ENCODE measurements around the gene SFXN5.
"Not testable (repeated sequence)": the region's sequence is repeated elsewhere in the genome, so short reads cannot be mapped to it uniquely, and the experiment has no call there.

SFXN5 gene

DNA sequence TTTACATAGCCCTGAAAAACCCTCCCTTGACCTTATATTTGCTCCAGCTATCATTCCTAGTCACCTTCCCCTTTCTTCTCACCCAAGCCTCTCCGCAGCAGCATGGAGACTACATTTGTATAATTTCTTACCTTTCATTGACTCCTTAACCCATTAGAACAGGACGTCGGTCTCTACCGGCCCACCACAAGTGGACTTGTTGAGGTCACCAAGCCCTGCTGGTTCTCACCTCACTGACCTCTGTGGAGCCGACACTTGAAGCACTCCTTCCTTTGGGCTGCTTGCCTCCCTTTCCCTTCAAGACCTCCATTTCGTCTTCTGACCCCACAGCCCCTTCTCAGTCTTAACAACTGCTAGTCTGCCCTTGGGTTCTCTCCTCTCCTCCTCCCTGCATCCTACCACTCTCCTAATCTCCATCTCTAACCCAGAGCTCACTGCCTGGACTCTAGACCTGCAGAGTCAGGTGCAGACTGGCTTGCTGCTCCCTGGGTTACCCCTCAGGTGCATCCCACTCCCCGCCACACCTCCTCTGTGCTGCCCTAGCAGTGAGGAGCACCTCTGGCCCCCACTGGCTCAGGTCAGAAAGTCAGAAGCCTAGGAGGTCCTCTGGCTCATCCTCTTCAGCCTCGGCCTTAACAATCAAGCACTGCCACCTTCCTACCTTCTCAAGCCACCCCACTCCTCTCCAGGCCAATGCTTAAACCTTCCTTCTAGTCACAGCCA, 5.3 kb upstream of the SFXN5 start:
- DNase-seq, result no peak

DNA sequence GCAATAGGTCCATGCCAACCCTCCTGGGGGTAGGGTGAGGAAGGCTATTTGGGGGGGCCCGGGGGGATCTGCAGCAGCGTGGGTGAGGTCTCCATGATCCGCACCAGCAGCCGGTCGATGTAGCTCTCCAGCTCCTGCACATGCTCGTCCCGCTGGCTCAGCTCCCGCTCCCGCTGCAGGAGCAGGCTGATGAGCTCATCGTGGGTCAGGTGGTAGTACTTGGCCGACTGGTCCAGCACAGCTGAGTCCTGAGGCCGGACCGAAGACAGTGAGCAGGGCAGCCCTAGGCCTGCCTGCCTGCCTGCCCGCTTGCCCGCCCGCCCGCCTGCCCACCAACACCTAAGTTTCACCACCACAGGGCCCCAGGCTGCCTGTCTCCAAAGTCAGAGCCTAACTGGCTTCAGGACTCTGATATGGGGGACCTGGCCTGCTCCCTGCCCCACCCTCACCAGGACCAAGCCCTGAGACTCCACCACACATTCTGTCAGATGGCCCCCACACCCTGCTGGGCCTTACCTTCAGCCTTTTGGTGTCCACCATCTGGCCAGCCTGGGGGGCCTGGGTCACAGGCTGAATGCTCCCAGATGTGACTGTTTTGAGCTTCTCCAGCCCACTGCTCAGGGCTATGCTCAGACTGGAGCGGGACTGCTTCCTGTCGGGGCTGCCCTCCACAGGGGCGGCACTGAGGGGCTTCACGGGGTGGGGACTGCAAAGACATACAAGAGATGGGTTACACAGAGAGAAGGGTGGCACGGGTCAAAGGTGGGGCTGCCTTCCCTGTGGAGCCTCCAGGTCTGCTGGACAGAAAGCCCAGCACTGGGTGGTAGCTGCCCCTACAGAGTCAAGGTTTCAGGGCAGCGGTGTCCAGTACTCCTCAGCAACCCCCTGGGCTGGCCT, 4.2 kb upstream of the SFXN5 start:
- DNase-seq, result no peak

DNA sequence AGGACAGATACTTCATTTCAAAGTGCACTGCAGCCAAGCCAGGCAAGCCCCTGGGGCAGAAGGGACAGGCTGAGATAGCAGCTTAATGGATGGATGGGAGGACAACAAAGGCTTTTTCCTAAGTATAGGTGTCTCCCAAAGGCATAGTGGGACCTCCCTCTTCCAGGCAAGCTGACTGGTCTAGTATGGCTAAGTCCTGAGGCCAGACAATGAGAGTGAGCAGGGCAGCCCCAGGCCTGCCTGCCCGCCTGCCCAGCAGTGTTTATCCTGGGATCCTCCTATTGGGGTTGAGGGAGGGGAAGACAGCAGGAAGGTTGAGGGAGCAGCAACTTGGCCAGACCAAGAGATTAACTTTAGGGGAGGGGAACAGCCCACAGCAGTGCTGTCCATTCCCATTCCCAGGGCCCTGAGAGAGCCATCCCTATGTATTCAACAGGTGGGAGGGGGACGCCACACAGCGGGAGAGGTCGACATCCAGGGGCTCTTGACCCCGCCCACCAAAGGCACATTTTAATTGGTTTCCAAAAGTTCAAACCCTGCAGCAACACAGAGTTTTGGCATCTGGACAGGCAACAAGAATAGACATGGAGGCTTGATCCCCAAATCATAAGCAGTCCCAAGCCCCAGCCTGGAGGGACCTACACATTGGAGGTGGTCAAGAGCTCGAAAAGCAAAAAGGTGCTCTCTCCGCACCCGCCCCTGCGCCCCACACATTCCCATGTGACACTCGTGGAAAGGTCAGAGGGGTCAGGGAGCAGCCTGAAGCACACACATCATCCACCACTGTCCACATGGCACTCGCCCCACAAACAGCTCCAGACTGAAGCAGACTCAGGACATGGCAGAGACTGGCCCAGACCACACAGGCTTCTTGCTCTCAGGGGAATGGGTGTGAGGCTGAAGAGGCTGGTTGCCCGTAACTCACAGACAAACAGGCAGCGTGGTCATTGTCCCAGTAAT, 2.9 kb upstream of the SFXN5 start:
- DNase-seq, result no peak

DNA sequence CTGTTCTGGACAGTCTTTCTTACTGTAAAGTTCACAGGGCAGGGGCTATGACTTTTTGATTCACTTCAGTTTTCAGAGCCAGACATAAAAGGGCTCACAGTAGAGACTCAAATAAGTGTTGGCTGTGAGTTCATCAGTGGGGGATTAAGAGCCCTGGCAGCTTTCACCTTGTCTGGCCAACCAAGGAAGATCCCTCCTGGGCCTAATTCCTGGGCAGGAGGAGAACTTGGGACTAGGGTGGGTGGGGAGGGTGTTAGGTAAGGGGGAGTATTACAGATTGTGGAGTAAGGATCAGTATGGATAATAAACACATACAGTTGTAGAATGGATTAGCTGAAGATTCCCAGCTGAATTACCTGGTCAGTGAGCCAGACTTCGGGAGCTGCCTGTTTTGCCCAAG, 904 bp upstream of the SFXN5 start:
- no peak for DNase-seq

DNA sequence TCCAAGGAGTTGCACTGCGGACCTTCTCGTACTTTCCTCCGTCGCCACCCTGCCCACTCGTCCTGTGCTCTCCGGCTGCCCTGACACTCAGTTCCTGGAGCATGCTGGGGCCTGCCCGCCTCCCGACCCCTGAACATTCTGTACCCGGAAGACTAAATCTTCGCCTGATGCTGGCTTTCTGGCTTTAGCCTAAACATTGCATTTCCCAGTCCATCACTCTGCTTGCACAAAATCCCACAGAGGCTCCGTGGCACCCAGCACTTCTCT, 550 bp upstream of the SFXN5 start:
- no peak for DNase-seq

DNA sequence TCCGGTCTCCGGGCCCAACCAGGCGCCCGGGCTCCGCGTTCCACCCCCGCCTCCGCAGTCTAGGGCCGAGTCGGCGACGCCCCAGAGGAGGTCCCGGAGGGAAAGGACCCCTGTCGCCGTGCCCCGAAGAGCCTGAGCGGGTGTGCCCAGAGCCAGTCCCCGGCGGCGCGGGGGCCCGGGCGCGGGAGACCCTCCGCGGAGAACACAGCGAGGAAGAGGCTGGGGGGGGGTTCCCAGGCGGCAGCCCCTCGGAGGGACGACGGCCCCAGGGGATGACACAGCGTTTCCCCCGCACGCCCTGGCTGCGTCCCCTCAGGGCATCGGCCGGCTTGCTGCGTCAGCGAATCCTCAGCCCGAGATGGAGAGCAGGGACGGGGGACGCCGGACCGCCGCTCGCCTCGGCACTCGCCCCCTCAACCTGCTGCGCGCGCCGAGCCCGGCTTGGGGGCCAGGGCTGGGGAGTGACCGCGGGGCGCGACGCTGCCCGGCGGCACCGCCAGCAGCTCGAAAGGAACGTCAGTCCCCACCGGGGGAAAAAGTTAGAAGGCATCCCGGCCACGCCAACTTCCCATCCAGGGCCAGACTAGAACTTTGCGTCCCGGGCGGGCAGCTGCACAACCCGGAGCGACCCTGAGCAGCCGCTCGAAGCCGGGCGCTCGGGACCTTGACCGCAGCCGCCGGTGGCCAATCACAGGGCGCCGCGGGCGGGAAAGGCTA, 711 bp downstream of the SFXN5 start:
- DNase-seq, result peak; percentile 28

DNA sequence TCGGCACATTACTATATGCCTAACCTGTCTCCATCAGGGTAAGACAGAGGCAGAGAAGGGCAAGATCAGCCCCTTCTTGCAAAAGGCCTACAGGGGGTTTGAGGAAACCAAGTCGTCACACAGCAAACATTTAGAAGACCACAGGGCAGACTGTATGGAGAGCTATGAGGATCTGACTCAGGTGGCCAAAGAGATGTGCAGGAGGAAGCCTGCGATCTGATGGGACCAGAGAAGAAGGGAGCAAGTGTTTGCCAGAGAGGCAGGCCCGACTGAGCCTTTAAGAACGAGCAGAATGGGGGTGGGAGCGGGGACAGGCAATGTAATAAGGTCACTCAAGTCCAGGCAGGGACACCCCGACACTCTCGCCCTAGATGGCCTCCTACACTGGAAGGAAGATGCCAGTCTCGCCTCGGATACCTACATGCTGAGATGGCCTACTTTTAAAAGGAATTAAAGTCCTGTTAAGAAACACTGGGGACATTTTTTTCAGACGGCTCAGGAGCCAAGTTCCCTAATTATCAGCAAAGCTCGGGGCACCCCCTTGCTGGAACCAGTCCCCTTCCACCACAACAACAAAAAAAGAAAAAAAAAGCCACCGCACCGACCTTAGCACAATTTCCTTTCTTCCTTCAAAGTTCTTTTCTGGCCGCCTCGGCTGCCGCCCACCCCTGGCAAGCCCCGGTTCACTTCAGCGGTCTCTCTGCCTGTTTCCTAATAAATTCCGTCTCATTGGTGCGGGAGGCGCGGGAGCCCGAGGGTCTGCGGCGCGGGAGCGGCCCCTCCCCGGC, 1.5 kb downstream of the SFXN5 start:
- no peak for DNase-seq

DNA sequence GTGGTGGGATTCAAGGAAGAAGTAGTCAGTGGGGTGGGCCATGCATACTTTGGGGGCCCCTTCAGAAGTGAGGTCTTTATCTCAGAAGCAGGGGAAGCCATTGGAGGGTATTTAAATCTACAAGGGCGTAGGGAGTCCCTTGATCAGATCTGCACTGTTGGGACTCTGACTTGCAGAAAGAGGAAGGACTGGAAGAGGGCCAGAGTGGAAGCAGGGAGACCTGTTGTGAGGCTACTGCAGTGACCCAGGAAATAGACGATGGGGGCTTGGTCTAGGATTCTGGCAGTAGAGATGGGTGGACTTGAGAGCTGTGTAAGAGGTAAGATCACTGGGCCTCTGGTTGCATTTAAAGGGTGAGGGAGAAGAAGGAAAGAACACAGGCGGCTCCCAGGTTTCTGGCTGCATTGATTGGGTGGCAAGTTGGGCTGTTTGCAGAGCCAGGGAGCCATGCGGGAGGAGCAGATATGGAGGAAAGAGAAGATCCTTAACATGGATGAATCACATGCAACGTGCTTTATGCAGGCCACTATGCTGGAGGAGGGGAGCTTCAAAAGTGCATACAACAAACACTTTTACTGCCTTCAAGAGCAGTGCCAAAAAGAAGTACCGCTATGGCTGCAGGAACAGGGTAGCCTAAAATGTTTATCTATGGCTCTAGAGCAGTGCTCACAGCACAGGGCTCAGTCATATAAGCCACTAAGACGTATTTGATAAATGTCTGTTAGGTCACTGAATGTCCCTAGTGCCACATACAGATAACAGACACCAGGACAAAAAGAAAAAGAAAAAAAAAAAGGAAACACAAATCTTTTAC, 2.3 kb downstream of the SFXN5 start:
- no peak for DNase-seq

DNA sequence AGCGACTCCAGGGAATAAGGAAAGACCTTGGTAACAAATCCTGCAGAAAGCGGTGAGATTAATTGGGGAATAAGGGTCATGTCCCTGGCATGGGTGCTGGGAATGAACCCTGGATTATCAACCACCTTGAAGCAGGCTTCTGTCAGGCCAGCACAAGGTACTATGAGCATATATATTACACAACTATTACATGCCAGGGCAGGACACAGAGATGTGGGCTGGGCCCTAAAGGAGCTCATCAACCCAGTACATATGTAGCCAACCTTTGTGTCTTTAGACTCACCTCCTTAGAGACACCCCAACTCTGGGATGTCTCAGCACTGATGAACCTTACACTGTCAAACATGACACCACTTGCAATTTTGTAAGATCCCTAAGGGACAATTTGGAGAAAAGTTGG, 3.4 kb downstream of the SFXN5 start:
- DNase-seq, result no peak

DNA sequence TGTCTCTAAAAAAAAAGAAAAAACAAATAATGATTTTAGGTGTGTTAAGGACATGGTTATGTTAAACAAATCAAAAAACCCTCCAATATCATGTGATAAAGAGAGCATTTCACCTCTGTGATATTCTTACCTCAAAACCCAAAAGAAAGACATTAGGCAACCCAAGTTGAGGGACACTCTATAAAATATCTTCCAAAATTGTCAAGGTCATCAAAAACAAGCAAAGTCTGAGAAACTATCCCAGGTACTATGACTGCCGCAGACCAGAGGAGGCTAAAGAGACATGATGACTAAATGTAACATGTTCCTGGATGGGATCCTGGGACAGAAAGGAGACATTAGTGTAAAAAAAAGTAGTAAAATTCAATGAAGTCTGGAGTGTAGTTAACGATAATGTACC, 4.5 kb downstream of the SFXN5 start:
- DNase-seq, result no peak

DNA sequence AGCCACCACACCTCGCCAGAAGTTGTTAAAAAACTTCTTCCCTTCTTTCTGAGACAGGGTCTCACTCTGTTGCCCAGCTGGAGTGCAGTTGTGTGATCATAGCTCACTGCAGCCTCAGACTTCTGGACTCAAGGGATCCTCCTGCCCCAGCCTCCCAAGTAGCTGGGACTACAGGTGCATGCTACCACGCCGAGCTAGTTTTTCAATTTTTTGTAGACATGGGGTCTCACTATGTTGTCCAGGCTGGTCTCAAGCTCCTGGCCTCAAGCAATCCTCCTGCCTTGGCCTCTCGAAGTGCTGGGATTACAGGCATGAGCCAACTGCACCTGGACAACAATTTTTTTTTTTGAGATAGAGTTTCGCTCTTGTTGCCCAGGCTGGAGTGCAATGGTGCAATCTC, 6.4 kb downstream of the SFXN5 start:
- DNase-seq, result not testable (repeated sequence)

DNA sequence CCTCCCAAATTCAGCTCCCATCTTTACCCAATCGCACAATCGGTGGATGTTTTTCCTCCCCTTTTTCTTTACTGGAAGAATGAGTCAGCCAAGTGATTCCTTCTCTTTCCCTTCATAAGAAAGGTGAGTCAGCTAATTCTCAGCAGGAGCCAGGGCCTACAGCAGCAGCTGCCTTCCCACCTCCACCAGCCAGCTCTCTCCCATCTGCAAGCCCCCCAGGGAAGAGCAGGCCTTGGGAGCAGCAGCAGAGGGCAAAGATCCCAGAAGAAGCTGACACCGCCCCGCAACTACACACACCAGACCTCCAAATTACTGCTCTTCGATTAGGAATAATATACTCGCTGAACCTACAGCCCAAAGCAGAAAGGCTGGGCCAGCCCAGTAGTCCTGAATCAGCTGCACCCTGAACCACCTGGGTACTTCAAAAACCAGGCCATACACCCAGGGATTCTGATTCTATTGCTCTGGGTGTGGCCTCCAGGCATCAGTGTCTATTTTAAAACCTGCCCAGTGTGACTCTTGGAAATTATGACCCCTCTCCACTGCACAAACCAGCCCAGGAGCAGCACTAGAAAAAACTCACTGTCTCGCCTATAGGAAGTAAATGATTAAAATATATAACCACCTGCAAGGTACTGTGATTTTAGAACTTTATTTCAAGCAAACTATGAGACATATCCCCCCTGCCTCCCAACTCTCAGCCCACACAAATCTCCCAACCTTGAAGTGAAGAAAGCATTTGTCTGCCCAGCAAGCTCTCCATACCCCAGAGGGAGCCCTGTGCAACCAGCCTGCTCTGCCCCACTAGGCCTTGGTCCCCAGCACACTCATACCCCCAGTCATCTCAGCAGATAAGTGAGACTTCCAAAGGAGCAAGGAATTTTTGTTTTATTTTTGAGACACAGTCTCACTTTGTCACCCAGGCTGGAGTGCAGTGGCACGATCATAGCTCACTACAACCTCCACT, 7.3 kb downstream of the SFXN5 start:
- DNase-seq, result no peak

DNA sequence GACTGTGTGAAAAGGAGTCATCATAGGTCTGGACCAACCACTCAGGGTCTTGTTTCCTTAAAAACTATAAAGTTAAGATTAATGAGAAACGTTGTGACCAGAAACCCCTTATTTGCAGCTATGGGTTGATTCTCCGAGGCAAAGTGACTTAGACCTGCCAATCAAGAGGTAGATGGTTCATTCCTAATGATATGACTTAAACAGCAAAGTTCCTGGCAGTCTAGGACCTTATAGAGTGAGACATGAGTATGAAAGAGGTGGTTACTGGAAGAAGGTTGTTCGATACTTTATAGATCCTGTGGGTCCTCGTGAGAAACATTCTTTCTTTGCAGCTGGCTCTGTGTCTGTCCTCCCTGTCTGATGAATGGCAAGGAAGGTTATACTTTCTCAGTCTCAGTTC, 8.0 kb downstream of the SFXN5 start:
- DNase-seq, result no peak

DNA sequence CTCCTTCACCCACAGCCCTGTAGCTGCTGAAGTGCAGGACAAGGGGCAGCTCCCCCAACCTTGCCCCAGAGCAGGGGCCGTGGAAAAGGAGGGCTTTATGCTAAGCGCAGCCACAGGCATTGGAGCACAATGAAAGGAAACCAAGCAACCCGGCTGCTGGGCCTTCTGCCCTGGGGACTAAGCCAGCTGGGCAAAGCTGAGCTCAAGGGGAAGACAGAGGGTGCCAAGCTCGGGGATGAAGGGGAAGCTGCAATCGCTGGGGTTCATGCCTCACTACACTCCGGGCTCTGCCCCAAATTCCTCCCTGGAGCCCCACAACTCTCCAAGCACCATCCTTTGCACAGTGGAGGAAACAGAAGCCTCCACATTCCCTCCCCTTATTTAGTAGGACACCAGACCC, 12.4 kb downstream of the SFXN5 start:
- no peak for DNase-seq

DNA sequence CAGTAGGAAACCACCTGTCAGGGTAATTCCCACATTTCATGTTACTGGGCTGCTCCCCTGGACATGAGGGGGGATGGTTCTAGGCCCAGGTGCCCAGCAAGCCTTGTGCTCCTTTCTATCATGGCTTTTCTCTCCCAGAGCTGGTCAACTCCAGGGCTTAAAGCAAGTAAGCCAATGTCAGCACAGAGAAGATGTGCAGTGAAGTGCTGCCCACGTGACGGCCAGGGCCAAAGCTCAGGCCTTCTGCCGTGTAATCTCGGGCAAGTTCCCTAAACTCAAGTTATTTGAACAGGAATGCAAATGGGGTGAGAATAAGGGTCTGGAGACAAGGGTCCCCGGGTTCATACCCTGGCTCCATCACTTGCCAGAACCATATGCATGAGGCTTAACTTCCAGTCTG, 16.5 kb downstream of the SFXN5 start:
- no peak for DNase-seq

DNA sequence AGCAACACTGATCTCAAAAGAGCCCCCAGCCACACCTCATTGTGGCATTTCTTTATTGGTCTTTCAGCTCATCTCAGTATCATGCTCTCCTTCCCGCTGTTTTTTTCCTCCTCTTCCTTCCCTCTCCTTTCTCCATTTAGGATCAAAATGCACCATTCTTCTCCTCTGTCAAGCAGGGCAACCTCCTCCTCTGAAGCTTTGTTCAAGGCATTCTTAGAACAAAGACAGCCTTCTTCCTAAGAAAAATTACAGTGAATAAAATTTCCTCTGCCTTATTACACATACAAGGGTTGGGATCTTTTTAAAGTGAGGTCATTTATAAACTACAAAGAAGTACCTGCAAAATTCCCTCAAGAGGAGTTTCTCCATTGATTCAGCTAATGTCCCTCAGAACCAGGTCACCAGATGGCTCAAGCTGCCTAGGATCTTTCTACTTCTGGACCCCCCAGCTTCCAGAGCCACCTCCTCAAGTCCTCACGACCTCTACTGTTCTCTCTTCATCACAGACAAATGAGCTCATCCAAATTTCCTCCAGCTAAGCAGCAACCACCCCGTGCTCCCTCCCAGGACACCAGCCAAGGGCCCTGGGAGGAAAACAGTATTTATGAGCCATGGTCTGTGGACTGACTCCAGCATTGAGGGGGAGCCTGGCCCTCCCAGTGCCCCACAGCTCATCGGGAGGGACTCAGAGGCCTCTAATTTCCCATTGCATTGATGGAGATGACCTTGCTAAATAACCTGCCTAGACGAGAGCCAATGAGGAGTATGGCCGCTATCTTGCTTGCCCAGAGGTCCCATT, 18.0 kb downstream of the SFXN5 start:
- no peak for DNase-seq

DNA sequence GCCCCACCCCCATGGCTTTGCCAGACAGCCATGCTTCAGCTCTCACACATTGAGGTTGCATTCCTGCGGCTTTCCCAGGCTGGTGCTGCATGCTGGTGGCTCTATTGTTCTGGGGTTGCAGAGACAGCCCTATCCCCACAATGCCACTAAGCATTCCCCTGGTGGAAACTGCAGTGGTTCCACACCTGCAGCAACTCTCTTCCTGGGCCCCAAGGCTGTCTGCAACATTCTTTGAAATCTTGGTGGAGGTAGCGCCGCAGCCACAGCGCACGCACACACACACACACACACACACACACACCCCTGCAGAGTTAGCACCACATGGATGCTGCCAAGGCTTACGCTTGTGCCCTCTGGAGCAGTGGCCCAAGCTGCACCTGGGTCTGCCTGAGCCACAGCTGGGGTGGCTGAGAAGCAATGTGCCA, 21.4 kb downstream of the SFXN5 start:
- no peak for DNase-seq

DNA sequence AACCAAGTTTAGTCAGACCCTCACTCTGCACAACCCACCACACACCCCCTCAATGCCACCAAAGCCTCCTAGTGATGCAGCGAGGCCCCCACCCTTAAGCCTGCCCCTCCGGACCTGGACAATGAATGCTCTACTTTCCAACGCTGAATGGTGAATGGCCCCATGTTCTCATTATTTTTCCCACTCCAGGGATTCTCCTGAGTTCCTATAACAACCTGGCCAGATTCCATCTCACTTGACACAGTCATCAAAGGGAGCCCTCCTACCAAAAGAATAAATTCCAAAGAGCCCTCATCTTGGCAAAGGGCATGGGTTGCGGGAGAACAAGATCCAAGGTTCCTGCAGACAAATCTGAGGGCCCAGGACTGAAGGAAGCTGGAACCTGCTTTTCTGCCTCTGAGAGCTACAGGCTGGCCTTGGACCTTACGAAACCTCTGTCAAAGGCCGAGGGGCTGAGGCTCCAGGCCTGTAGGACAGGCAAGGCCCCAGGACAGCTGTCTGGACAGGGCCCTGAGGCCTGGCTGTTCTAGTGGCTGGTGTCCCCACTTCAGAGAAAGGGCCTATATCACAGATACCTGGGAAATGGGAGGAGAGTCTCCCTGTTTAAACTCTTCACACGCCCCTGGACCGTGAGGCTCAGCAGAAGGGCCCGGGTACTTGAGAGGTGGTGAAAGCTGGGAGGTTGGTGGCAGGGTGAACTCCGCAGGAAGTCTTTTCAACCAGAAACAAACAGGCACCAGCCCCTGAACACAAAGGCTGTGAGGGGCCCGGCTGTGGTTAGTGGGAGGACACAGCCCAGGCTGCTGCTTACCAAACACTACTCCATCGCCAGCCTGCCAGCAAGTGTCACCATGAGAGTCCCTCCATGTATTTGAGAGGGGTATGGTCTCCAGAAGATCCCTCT, 27.3 kb downstream of the SFXN5 start:
- DNase-seq, result no peak
